Testis (tissue), 3 donors: ENCODE measurements around the gene HNRNPK. TPM values are rescaled to one million over a fixed set of nuclear protein-coding genes. Genes with fewer than 3 reads are reported as not detected.

Experiments used
- DNase-seq: peaks from one replicate; pipeline ENCODE4 v3.0.0-alpha.2; 2019
- H3K27ac ChIP-seq, 2 donors: fragments of 200-600 bp; sonication (generic); one replicate each; pipeline ENCODE4 v1.5.1; 2019
- H3K27me3 ChIP-seq: fragments of 200-600 bp; sonication (generic); one replicate; pipeline ENCODE4 v1.5.1; 2019
- H3K36me3 ChIP-seq: fragments of 200-600 bp; sonication (generic); one replicate; pipeline ENCODE4 v1.5.1; 2017; ENCODE audit warnings: low read depth; ENCODE audit errors: missing control alignments
- H3K4me1 ChIP-seq: fragments of 200-600 bp; sonication (generic); one replicate; pipeline ENCODE4 v1.5.1; 2019
- H3K4me3 ChIP-seq, 2 donors: fragments of 200-600 bp; sonication (generic); one replicate each; pipeline ENCODE4 v1.5.1; 2017 to 2019
- H3K9me3 ChIP-seq: fragments of 200-600 bp; sonication (generic); one replicate; pipeline ENCODE4 v1.5.1; 2017
- CTCF ChIP-seq, 3 experiments: fragments of 450-650 bp in 2 of 3; fragments of 200-600 bp in 1 of 3; sonication (generic) in 1 of 3; IDR thresholded peaks; one replicate each; pipeline ENCODE4 v1.5.1; 2016 to 2019; ENCODE audit warnings: antibody characterized with exemption in 3 of 3, mild to moderate bottlenecking in 2 of 3, moderate library complexity in 1 of 3
- POLR2A ChIP-seq: fragments of 450-650 bp; IDR thresholded peaks from one replicate; pipeline ENCODE4 v1.6.1; 2017; ENCODE audit warnings: antibody characterized with exemption, mild to moderate bottlenecking, moderate library complexity
- WGBS, 2 donors: methylation state at CpG; one replicate each; pipeline ENCODE4 v1.1.5; 2018; 5-methylcytosine and 5-hydroxymethylcytosine counted together
- intact Hi-C: fragments of 100-400 bp; cut with DNase I; formaldehyde crosslinking; loops from one replicate; pipeline ENCODE4 v1.15.1; 2023; ENCODE audit warnings: low total_unique reads
- polyA plus RNA-seq: library from polyadenylated mRNA; stranded (reverse); fragments of 350-450 nt; fragmentation: Illumina TruSeq; extraction: RNeasy Lipid Tissue Mini Kit (QIAGEN cat#74804); gene quantifications from one replicate; pipeline ENCODE4 v1.2.3, GENCODE V29; 2014; ENCODE audit warnings: low read depth, low replicate concordance; ENCODE audit not compliant: insufficient read depth
- total RNA-seq, 2 donors: library from RNA; depleted of rRNA; stranded (reverse); fragments of >200 nt; gene quantifications; one replicate each; pipeline ENCODE4 v1.2.3, GENCODE V29; 2016

Gene HNRNPK
- total and polyA plus RNA-seq, 3 donors from 2014 or later, result 415 to 508 (median 496) TPM

GRCh38 chr9:83996126-83996525, 16.1 kb upstream of the HNRNPK start:
- H3K27me3 ChIP-seq, result no peaks in the 10 kb centered on the region
- H3K4me3 ChIP-seq, result no peak overlapping the region
- H3K36me3 ChIP-seq, result no peaks in the 10 kb centered on the region
- TF ChIP-seq CTCF (IDR thresholded peaks at IDR 0.05), result no peak
- no peak for TF ChIP-seq POLR2A
- no peak for DNase-seq
- H3K4me1 ChIP-seq, result no peaks in the 10 kb centered on the region
- H3K9me3 ChIP-seq, result no peaks in the 10 kb centered on the region
- 90 to 91% methylated on average over 4 of the region's 4 CpGs for WGBS, 2 donors
- H3K27ac ChIP-seq, result no peak overlapping the region
- intact Hi-C loops, result no loop called here

GRCh38 chr9:83992901-83993300, 12.9 kb upstream of the HNRNPK start:
- Histone ChIP-seq H3K4me1 (no peaks in the 10 kb centered on the region), H3K4me3 (no peak overlapping the region), H3K9me3 (no peaks in the 10 kb centered on the region), H3K36me3 (no peaks in the 10 kb centered on the region), H3K27ac (no peak overlapping the region), H3K27me3 (no peaks in the 10 kb centered on the region)
- DNase-seq, result no peak
- intact Hi-C loops, result no loop called here
- TF ChIP-seq POLR2A (no peak), CTCF (IDR thresholded peaks at IDR 0.05) (no peak)

GRCh38 chr9:83992407-83992806, 12.4 kb upstream of the HNRNPK start:
- no peak for TF ChIP-seq POLR2A
- no peak for TF ChIP-seq CTCF (IDR thresholded peaks at IDR 0.05)

GRCh38 chr9:83991355-83991754, 11.3 kb upstream of the HNRNPK start:
- H3K27ac ChIP-seq, result no peak overlapping the region
- H3K4me3 ChIP-seq, result no peak overlapping the region
- no peaks in the 10 kb centered on the region for H3K36me3 ChIP-seq
- WGBS, 2 donors, result 66 to 83% methylated on average over 1 of the region's 1 CpG
- no peak for DNase-seq
- no peak for TF ChIP-seq CTCF (IDR thresholded peaks at IDR 0.05)
- intact Hi-C loops, result no loop called here
- H3K4me1 ChIP-seq, result no peaks in the 10 kb centered on the region
- no peaks in the 10 kb centered on the region for H3K27me3 ChIP-seq
- no peaks in the 10 kb centered on the region for H3K9me3 ChIP-seq

More at GRCh38 chr9:83992407-83992806, 12.4 kb upstream of the HNRNPK start:
- H3K4me1 ChIP-seq, result no peaks in the 10 kb centered on the region
- no peaks in the 10 kb centered on the region for H3K27me3 ChIP-seq
- WGBS, 2 donors, result 87 to 92% methylated on average over 1 of the region's 1 CpG
- H3K27ac ChIP-seq, result no peak overlapping the region
- H3K36me3 ChIP-seq, result no peaks in the 10 kb centered on the region
- intact Hi-C loops, result no loop called here
- H3K9me3 ChIP-seq, result no peaks in the 10 kb centered on the region
- DNase-seq, result no peak
- no peak overlapping the region for H3K4me3 ChIP-seq

- no peak for TF ChIP-seq POLR2A
- TF ChIP-seq CTCF (IDR thresholded peaks at IDR 0.05), result no peak
- Histone ChIP-seq H3K36me3 (no peaks in the 10 kb centered on the region), H3K4me3 (no peak overlapping the region), H3K9me3 (no peaks in the 10 kb centered on the region), H3K27me3 (no peaks in the 10 kb centered on the region), H3K4me1 (no peaks in the 10 kb centered on the region), H3K27ac (no peak overlapping the region)
- 85 to 86% methylated on average over 2 of the region's 2 CpGs for WGBS, 2 donors
- DNase-seq, result no peak
- intact Hi-C loops, result no loop called here
These were observed 8.4 kb upstream of the HNRNPK start for GRCh38 chr9:83988411-83988810.
